Left lung (tissue), 10 donors: ENCODE results near the gene ABCG1. TPM values are rescaled to one million over a fixed set of nuclear protein-coding genes. Genes with fewer than 3 reads are reported as not detected.

ENCODE experiments used
- ATAC-seq: fragments of 200-7000 bp; cut with Tn5 transposase; one replicate; pipeline ENCODE4 v1.9.1; 2020; ENCODE audit warnings: moderate library complexity
- DNase-seq, 4 donors: peaks; one replicate each; pipeline ENCODE4 v3.0.0-alpha.2; 2013 to 2020
- H3K27ac ChIP-seq, 2 donors: fragments of 200-600 bp; sonication (generic) in 1 of 2; one replicate each; pipeline versions ENCODE4 v1.5.0 to v1.8.0; 2020 to 2021
- H3K27me3 ChIP-seq, 2 donors: fragments of 200-600 bp; sonication (generic) in 1 of 2; one replicate each; pipeline versions ENCODE4 v1.5.0 to v1.8.0; 2020 to 2021
- H3K36me3 ChIP-seq, 2 donors: fragments of 200-600 bp; sonication (generic) in 1 of 2; one replicate each; pipeline versions ENCODE4 v1.5.0 to v1.8.0; 2020 to 2021
- H3K4me1 ChIP-seq, 2 donors: fragments of 200-600 bp; one replicate each; pipeline ENCODE4 v1.8.0; 2021
- H3K4me3 ChIP-seq, 2 donors: fragments of 200-600 bp; sonication (generic) in 1 of 2; one replicate each; pipeline versions ENCODE4 v1.5.0 to v1.8.0; 2020 to 2021; ENCODE audit warnings: mild to moderate bottlenecking in 1 of 2
- H3K9me3 ChIP-seq, 2 donors: fragments of 200-600 bp; sonication (generic) in 1 of 2; one replicate each; pipeline versions ENCODE4 v1.5.0 to v1.8.0; 2020 to 2021
- intact Hi-C, 2 donors: fragments of 100-400 bp; cut with DNase I; formaldehyde crosslinking; loops; one replicate each; pipeline versions ENCODE4 v1.11.2 to v1.14.2; 2022
- polyA plus RNA-seq, 6 donors: library from polyadenylated mRNA; unstranded; fragments of 120-200 nt; gene quantifications; one replicate each; pipeline ENCODE4 v1.2.1, GENCODE V29; 2013; ENCODE audit not compliant: insufficient read length in 6 of 6
- total RNA-seq, 2 donors: library from RNA; stranded (reverse); fragmentation: NEBNext Ultra II Directional; extraction: Animal tissue kit (Norgen Biotek cat#: 25700); gene quantifications; one replicate each; pipeline ENCODE4 v1.2.1, GENCODE V29; 2021
- TF ChIP-seq, protein P1 (sequence below), 2 donors: fragments of 200-600 bp; sonication (generic) in 1 of 2; IDR thresholded peaks; one replicate each; pipeline versions ENCODE4 v1.5.0 to v1.8.0; 2021; ENCODE audit warnings: antibody characterized with exemption in 2 of 2
- donor health status: DM: no; HTN: yes; CAD: no.
- donor health status: DM: no; HTN: no; CAD: no.

The ABCG1 gene
- total and polyA plus RNA-seq, 8 donors, result 6.8 to 53.8 (median 10.5) TPM

DNA sequence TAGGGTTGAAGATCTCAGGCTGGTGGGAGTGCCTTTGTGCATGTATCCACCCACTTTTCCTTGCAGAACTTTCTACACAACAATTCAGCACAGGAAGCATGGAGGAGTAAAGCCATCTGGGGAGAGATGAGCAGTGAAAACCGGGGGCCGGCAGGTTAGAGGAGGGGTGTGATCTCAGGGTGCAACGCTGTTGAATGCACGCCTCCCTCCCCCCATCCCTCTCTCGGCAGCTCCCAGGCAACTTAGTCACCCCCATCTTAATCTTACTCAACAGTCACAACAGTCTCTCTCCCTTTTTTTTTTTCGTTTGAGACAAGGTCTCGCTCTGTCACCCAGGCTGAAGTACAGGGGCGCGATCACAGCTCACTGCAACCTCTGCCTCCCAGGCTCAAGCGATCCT is 16.6 kb upstream of the ABCG1 start:
- DNase-seq (no peak), ATAC-seq (no peak)
- Histone ChIP-seq H3K36me3 (no peaks in the 10 kb centered on the region), H3K27ac (no peak overlapping the region), H3K27me3 (no peaks in the 10 kb centered on the region), H3K4me1 (peaks cover 13 to 26% of the 10 kb centered on the region in 2 donors), H3K9me3 (no peaks in the 10 kb centered on the region), H3K4me3 (no peak overlapping the region)
- TF ChIP-seq, protein P1, sequence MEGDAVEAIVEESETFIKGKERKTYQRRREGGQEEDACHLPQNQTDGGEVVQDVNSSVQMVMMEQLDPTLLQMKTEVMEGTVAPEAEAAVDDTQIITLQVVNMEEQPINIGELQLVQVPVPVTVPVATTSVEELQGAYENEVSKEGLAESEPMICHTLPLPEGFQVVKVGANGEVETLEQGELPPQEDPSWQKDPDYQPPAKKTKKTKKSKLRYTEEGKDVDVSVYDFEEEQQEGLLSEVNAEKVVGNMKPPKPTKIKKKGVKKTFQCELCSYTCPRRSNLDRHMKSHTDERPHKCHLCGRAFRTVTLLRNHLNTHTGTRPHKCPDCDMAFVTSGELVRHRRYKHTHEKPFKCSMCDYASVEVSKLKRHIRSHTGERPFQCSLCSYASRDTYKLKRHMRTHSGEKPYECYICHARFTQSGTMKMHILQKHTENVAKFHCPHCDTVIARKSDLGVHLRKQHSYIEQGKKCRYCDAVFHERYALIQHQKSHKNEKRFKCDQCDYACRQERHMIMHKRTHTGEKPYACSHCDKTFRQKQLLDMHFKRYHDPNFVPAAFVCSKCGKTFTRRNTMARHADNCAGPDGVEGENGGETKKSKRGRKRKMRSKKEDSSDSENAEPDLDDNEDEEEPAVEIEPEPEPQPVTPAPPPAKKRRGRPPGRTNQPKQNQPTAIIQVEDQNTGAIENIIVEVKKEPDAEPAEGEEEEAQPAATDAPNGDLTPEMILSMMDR (IDR thresholded peaks at IDR 0.05), result no peak
- intact Hi-C loops, result no loop called here

DNA sequence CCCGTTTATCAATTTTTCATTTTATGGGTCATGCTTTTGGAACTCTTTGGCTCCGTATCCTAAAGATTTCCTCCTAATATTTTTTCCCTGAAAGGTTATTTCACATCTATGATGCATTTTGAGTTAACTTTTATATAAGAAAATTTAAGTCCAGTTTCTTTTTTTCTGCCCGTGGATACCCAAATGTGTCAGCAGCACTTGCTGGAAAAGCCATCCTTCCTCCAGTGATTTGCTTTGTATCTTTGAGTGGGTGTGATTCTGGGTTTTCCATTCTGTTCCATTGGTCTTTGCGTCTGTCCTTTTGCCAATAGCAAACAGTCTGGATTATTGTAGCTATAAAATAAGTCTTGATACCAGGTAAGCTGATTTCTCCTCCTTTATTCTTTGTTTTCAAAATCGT is 15.6 kb upstream of the ABCG1 start:
- TF ChIP-seq, protein P1 (IDR thresholded peaks at IDR 0.05), result no peak
- DNase-seq (no peak), ATAC-seq (no peak)
- Histone ChIP-seq H3K4me1 (peaks cover 13 to 23% of the 10 kb centered on the region in 2 donors), H3K27ac (no peak overlapping the region), H3K27me3 (no peaks in the 10 kb centered on the region), H3K4me3 (no peak overlapping the region), H3K9me3 (no peaks in the 10 kb centered on the region), H3K36me3 (no peaks in the 10 kb centered on the region)
- intact Hi-C loops, result no loop called here

DNA sequence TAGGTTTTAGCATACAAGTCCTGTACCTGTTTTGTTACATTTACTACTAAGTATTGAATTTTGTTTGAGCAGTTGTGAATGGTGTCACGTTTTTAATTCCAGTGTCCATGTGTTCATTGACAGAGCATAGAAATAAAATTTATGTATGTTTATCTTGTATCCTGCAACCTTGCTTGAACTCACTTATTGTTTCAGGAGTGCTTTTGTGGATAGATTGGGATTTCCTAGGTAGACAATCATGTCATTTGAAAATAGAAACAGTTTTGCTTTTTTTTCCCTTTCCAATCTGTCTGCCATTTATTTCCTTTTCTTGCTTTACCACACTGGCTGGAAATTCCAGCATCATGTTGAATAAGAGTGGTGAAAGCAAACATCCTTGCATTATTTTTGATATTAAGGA is 15.0 kb upstream of the ABCG1 start:
- no peak for ATAC-seq

DNA sequence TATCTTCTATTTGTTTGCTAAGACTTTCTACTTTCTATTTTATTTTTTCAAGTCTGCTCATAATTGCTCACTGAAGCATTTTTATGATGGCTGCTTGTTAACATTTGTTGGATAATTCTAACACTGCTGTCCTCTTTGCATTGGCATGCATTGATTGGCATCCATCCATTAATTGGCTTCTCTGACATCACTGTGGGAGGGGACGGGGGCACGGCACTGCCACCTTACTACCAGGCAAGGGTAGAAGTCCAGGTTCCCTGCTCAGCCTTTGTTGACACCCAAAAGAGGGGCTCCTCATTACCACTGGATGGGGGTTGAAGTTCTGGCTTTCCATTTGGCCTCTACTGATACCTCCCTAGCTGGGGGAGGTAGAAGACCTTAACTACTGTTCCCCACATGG is 11.5 kb upstream of the ABCG1 start:
- DNase-seq (no peak), ATAC-seq (no peak)
- H3K27ac ChIP-seq, result no peak overlapping the region
- H3K36me3 ChIP-seq, result no peaks in the 10 kb centered on the region
- no peak overlapping the region for H3K4me3 ChIP-seq
- H3K27me3 ChIP-seq, result no peaks in the 10 kb centered on the region
- intact Hi-C loops, result no loop called here
- TF ChIP-seq, protein P1 (IDR thresholded peaks at IDR 0.05), result no peak
- no peaks in the 10 kb centered on the region for H3K4me1 ChIP-seq
- H3K9me3 ChIP-seq, result no peaks in the 10 kb centered on the region

More for the DNA sequence above, 15.0 kb upstream of the ABCG1 start:
- no peak overlapping the region for H3K4me3 ChIP-seq
- no peaks in the 10 kb centered on the region for H3K9me3 ChIP-seq
- no peak for DNase-seq
- H3K27ac ChIP-seq, result no peak overlapping the region
- H3K4me1 ChIP-seq, result peaks cover 10 to 17% of the 10 kb centered on the region in 2 donors
- TF ChIP-seq, protein P1 (IDR thresholded peaks at IDR 0.05), result no peak
- H3K27me3 ChIP-seq, result no peaks in the 10 kb centered on the region
- intact Hi-C loops, result no loop called here
- no peaks in the 10 kb centered on the region for H3K36me3 ChIP-seq

DNA sequence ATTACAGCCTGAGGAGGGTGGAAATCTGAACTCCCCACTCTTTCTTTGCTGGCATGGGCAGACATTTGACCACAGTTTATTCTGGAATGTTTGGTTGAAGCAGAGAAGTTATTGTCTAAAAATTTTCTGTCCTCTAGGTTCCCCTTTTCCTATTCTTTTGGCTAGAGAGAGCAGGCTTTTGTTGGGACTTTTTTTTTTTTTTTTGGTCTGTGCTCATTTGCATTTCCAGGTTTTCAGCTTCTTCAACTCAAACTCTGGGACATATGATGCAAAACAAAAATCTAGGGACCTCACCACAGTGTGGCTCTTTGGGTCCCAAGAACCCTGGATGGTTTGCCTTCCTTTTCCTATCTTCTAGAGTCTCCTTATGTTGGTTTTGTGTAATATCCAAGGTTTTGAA is 10.9 kb upstream of the ABCG1 start:
- no peaks in the 10 kb centered on the region for H3K4me1 ChIP-seq
- no peaks in the 10 kb centered on the region for H3K27me3 ChIP-seq
- no peaks in the 10 kb centered on the region for H3K36me3 ChIP-seq
- intact Hi-C loops, result no loop called here
- TF ChIP-seq, protein P1 (IDR thresholded peaks at IDR 0.05), result no peak
- H3K27ac ChIP-seq, result no peak overlapping the region
- H3K9me3 ChIP-seq, result no peaks in the 10 kb centered on the region
- ATAC-seq, result no peak
- DNase-seq, result no peak
- no peak overlapping the region for H3K4me3 ChIP-seq
